A549 (cell line): ENCODE data around the gene GHITM.

Experiments
- HMGXB4 ChIP-seq: fragments of 250-450 bp; sonication (Bioruptor Pico); IDR thresholded peaks from 2 replicates; pipeline ENCODE4 v1.5.0; 2021; ENCODE audit warnings: mild to moderate bottlenecking, moderate library complexity, borderline replicate concordance
- JUN ChIP-seq, 2 experiments: fragments of >200 bp; sonication (Bioruptor Twin); formaldehyde crosslinking; IDR thresholded peaks; 2 replicates in 1 of 2; 3 replicates in 1 of 2; pipeline ENCODE4 v1.6.1; 2016 to 2017
- MAFK ChIP-seq: fragments of 450-650 bp; IDR thresholded peaks from 2 replicates; pipeline ENCODE4 v1.6.1; 2014; ENCODE audit not compliant: partially characterized antibody
- POLR2A ChIP-seq: IDR thresholded peaks from 2 replicates; pipeline ENCODE4 v1.6.1; 2012; ENCODE audit warnings: mild to moderate bottlenecking, low read length
- RAD21 ChIP-seq, 2 experiments: fragments of >200 bp in 1 of 2; sonication (Bioruptor Twin) in 1 of 2; formaldehyde crosslinking in 1 of 2; IDR thresholded peaks in 1 of 2; conservative IDR thresholded peaks in 1 of 2; 2 replicates in 1 of 2; 3 replicates in 1 of 2; pipeline ENCODE4 v1.6.1; 2012 to 2018; ENCODE audit warnings: inconsistent platforms in 1 of 2
- TF ChIP-seq, protein P1 (sequence below): fragments of >200 bp; sonication (Bioruptor Twin); formaldehyde crosslinking; IDR thresholded peaks from 3 replicates; pipeline ENCODE4 v1.5.1; 2016

GRCh38 chr10:84149854-84150253, 10.5 kb downstream of the GHITM start:
- TF ChIP-seq, protein P1, sequence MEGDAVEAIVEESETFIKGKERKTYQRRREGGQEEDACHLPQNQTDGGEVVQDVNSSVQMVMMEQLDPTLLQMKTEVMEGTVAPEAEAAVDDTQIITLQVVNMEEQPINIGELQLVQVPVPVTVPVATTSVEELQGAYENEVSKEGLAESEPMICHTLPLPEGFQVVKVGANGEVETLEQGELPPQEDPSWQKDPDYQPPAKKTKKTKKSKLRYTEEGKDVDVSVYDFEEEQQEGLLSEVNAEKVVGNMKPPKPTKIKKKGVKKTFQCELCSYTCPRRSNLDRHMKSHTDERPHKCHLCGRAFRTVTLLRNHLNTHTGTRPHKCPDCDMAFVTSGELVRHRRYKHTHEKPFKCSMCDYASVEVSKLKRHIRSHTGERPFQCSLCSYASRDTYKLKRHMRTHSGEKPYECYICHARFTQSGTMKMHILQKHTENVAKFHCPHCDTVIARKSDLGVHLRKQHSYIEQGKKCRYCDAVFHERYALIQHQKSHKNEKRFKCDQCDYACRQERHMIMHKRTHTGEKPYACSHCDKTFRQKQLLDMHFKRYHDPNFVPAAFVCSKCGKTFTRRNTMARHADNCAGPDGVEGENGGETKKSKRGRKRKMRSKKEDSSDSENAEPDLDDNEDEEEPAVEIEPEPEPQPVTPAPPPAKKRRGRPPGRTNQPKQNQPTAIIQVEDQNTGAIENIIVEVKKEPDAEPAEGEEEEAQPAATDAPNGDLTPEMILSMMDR = no peak
- no peak for TF ChIP-seq MAFK
- no peak for TF ChIP-seq HMGXB4
- no peak for TF ChIP-seq RAD21 (conservative IDR thresholded peaks at IDR 0.05 in 1 of 2, IDR thresholded peaks at IDR 0.05 in 1 of 2)
- TF ChIP-seq POLR2A = no peak
- TF ChIP-seq JUN (IDR thresholded peaks at IDR 0.05) = no peak
